ENCODE data around the gene BEX5.
"Not testable (repeated sequence)": the region's sequence is repeated elsewhere in the genome, so short reads cannot be mapped to it uniquely, and the experiment has no call there.

Gene BEX5

DNA sequence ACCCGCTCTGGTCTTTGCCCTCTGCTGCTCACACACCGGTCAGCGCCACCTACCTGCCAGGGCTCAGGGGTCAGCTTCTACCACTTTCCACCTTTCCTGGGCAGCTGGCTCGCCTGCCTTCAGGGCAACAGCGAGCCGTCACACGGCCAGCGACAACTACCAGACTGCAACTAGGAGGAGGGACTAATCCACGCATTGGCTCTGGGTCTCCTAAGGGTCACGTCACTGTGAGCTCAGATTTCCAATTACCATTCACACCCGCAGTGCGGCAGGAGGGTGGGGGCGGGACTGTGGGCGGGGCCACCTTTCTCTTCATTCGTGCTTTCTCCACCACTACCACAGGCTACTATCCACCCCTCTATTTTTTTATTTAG lies at the start of gene BEX5:
Gene BEX5, minus strand, starts transcription at position 172 of the 374 bp plus-strand sequence. CDS start 1,712 bp downstream, outside the sequence.
- no peaks in the 10 kb centered on the region for H3K27me3 ChIP-seq (ENCODE audit: control insufficient read depth, insufficient read depth, low read length)
- H3K36me3 ChIP-seq (ENCODE audit: control insufficient read depth, insufficient read depth, low read length) = no peaks in the 10 kb centered on the region
- H3K9me3 ChIP-seq (ENCODE audit: control insufficient read depth, insufficient read depth, low read length) = no peaks in the 10 kb centered on the region
- DNase-seq (ENCODE audit: low read depth, low spot score) = peak; percentile 50
- WGBS (ENCODE audit: insufficient coverage, insufficient read length) = no CpG with 5 or more reads among the region's 15 CpGs
- H3K27ac ChIP-seq (ENCODE audit: low read length) = no peak within 1 kb of the TSS
- H3K4me1 ChIP-seq (ENCODE audit: control insufficient read depth, insufficient read depth, low read length) = no peaks in the 10 kb centered on the region
- H3K4me3 ChIP-seq (ENCODE audit: low read length) = peak within 1 kb of the TSS; percentile 55; the same call in 1 of the 2 replicates

DNA sequence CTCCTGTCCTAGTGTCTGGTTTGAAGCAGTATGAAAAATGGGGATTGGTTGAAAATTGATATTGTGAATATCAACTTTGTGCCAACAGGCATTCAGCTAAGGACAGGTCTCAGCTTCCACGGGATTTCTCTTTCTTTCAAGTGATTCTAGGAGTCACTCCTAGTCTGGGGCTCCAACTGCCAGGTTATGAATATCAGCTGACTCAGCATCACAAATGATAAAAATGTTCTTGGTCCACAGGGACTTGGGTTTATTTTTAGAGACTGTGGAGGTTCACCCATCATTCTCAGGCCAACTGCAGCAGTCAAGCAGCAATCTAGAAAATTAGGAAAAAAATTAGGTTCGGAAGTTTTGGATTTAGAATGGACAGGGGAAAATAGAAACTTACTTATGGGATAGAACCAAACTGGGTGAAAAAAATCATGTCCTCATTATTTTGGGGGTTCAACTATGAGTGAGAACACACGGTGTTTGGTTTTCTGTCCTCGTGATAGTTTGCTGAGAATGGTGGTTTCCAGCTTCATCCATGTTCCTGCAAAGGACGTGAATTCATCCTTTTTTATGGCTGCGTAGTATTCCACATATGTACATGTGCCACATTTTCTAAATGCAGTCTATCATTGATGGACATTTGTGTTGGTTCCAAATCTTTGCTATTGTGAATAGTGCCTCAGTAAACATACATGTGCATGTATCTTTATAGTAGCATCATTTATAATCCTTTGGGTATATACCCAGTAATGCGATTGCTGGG lies 30.4 kb upstream of the BEX5 start:
- WGBS (ENCODE audit: insufficient coverage, insufficient read length) = no CpG with 5 or more reads among the region's 7 CpGs
- DNase-seq (ENCODE audit: low read depth, low spot score) = no peak
- H3K27me3 ChIP-seq (ENCODE audit: control insufficient read depth, insufficient read depth, low read length) = no peaks in the 10 kb centered on the region
- no peaks in the 10 kb centered on the region for H3K36me3 ChIP-seq (ENCODE audit: control insufficient read depth, insufficient read depth, low read length)
- H3K4me3 ChIP-seq (ENCODE audit: low read length) = no peak overlapping the region
- no peak overlapping the region for H3K27ac ChIP-seq (ENCODE audit: low read length)
- H3K4me1 ChIP-seq (ENCODE audit: control insufficient read depth, insufficient read depth, low read length) = no peaks in the 10 kb centered on the region
- H3K9me3 ChIP-seq (ENCODE audit: control insufficient read depth, insufficient read depth, low read length) = no peaks in the 10 kb centered on the region; the same call in 1 of the 2 replicates

GRCh38 chrX:102154900-102155805 lies 624 bp downstream of the BEX5 start:
- Histone ChIP-seq H3K27me3 (ENCODE audit: control insufficient read depth, insufficient read depth, low read length) (no peaks in the 10 kb centered on the region), H3K9me3 (ENCODE audit: control insufficient read depth, insufficient read depth, low read length) (no peaks in the 10 kb centered on the region), H3K36me3 (ENCODE audit: control insufficient read depth, insufficient read depth, low read length) (no peaks in the 10 kb centered on the region), H3K4me3 (ENCODE audit: low read length) (peak overlapping the region; percentile 55; the same call in 1 of the 2 replicates), H3K4me1 (ENCODE audit: control insufficient read depth, insufficient read depth, low read length) (no peaks in the 10 kb centered on the region), H3K27ac (ENCODE audit: low read length) (no peak overlapping the region)
- DNase-seq (ENCODE audit: low read depth, low spot score) = no peak
- WGBS (ENCODE audit: insufficient coverage, insufficient read length) = no CpG with 5 or more reads among the region's 32 CpGs

DNA sequence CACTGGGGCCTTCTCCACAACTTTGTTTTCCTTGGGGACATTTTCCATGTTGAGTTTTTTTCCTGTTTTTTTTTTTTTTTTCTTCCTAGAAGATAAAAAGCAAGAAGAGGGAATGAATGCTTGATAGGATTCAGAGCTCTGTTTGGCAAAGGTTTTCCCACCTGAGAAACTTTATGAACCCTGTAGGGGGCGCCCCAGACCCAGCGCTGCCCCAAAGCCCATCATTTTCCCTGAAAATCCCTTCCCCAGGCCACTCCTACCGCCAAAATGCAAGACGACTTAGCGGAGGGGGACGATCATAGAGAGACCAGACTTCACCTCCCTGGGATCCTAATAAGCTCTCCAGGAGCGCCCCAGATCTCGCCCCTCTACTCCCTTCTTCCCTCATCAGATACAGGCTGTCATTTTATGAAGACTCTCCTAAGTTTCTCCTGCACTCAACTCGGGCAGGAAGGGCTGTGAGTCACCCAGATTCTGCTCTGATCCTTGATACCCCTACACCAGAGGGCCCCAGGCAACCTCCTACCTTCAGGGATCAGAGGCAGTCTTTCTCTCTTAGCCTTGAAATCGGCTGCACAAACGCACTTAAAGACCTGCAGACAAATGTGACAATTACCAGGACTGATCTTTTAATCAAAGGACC lies 1.4 kb downstream of the BEX5 start:
- H3K4me1 ChIP-seq (ENCODE audit: control insufficient read depth, insufficient read depth, low read length) = no peaks in the 10 kb centered on the region
- no peak overlapping the region for H3K4me3 ChIP-seq (ENCODE audit: low read length)
- no CpG with 5 or more reads among the region's 11 CpGs for WGBS (ENCODE audit: insufficient coverage, insufficient read length)
- no peaks in the 10 kb centered on the region for H3K9me3 ChIP-seq (ENCODE audit: control insufficient read depth, insufficient read depth, low read length)
- DNase-seq (ENCODE audit: low read depth, low spot score) = no peak
- no peak overlapping the region for H3K27ac ChIP-seq (ENCODE audit: low read length)
- no peaks in the 10 kb centered on the region for H3K36me3 ChIP-seq (ENCODE audit: control insufficient read depth, insufficient read depth, low read length)
- H3K27me3 ChIP-seq (ENCODE audit: control insufficient read depth, insufficient read depth, low read length) = no peaks in the 10 kb centered on the region

GRCh38 chrX:102142274-102142673 lies 13.5 kb downstream of the BEX5 start, which contains the start of gene TCEAL6:
Gene TCEAL6 (minus strand): TSS chrX:102142481.
- H3K9me3 ChIP-seq (ENCODE audit: control insufficient read depth, insufficient read depth, low read length); H3K27me3 ChIP-seq (ENCODE audit: control insufficient read depth, insufficient read depth, low read length): not testable (repeated sequence)
- WGBS (ENCODE audit: insufficient coverage, insufficient read length) = no CpG with 5 or more reads among the region's 31 CpGs

GRCh38 chrX:102141631-102142030 lies 14.1 kb downstream of the BEX5 start:
- H3K9me3 ChIP-seq (ENCODE audit: control insufficient read depth, insufficient read depth, low read length); DNase-seq (ENCODE audit: low read depth, low spot score); H3K4me1 ChIP-seq (ENCODE audit: control insufficient read depth, insufficient read depth, low read length); H3K36me3 ChIP-seq (ENCODE audit: control insufficient read depth, insufficient read depth, low read length); H3K27ac ChIP-seq (ENCODE audit: low read length); H3K4me3 ChIP-seq (ENCODE audit: low read length); H3K27me3 ChIP-seq (ENCODE audit: control insufficient read depth, insufficient read depth, low read length): not testable (repeated sequence)
- WGBS (ENCODE audit: insufficient coverage, insufficient read length) = no CpG with 5 or more reads among the region's 19 CpGs

More at GRCh38 chrX:102142274-102142673, 13.5 kb downstream of the BEX5 start, which contains the start of gene TCEAL6:
- H3K4me3 ChIP-seq (ENCODE audit: low read length); H3K36me3 ChIP-seq (ENCODE audit: control insufficient read depth, insufficient read depth, low read length); H3K4me1 ChIP-seq (ENCODE audit: control insufficient read depth, insufficient read depth, low read length); H3K27ac ChIP-seq (ENCODE audit: low read length); DNase-seq (ENCODE audit: low read depth, low spot score): not testable (repeated sequence)

GRCh38 chrX:102140876-102141275 lies 14.9 kb downstream of the BEX5 start:
- DNase-seq (ENCODE audit: low read depth, low spot score); H3K36me3 ChIP-seq (ENCODE audit: control insufficient read depth, insufficient read depth, low read length); H3K4me1 ChIP-seq (ENCODE audit: control insufficient read depth, insufficient read depth, low read length); H3K27ac ChIP-seq (ENCODE audit: low read length); H3K4me3 ChIP-seq (ENCODE audit: low read length); H3K9me3 ChIP-seq (ENCODE audit: control insufficient read depth, insufficient read depth, low read length); H3K27me3 ChIP-seq (ENCODE audit: control insufficient read depth, insufficient read depth, low read length): not testable (repeated sequence)
- WGBS (ENCODE audit: insufficient coverage, insufficient read length) = no CpG with 5 or more reads among the region's 16 CpGs

- Histone ChIP-seq H3K9me3 (ENCODE audit: control insufficient read depth, insufficient read depth, low read length) (no peaks in the 10 kb centered on the region), H3K27ac (ENCODE audit: low read length) (no peak overlapping the region), H3K36me3 (ENCODE audit: control insufficient read depth, insufficient read depth, low read length) (no peaks in the 10 kb centered on the region), H3K4me1 (ENCODE audit: control insufficient read depth, insufficient read depth, low read length) (no peaks in the 10 kb centered on the region), H3K4me3 (ENCODE audit: low read length) (no peak overlapping the region), H3K27me3 (ENCODE audit: control insufficient read depth, insufficient read depth, low read length) (no peaks in the 10 kb centered on the region)
- no peak for DNase-seq (ENCODE audit: low read depth, low spot score)
- WGBS (ENCODE audit: insufficient coverage, insufficient read length) = no CpG with 5 or more reads among the region's 4 CpGs
Measured at GRCh38 chrX:102138064-102138463, 17.7 kb downstream of the BEX5 start.

- H3K9me3 ChIP-seq (ENCODE audit: control insufficient read depth, insufficient read depth, low read length) = no peaks in the 10 kb centered on the region
- no peaks in the 10 kb centered on the region for H3K36me3 ChIP-seq (ENCODE audit: control insufficient read depth, insufficient read depth, low read length)
- H3K27ac ChIP-seq (ENCODE audit: low read length) = no peak overlapping the region
- DNase-seq (ENCODE audit: low read depth, low spot score) = no peak
- no peak overlapping the region for H3K4me3 ChIP-seq (ENCODE audit: low read length)
- no CpG with 5 or more reads among the region's 1 CpG for WGBS (ENCODE audit: insufficient coverage, insufficient read length)
- no peaks in the 10 kb centered on the region for H3K4me1 ChIP-seq (ENCODE audit: control insufficient read depth, insufficient read depth, low read length)
- H3K27me3 ChIP-seq (ENCODE audit: control insufficient read depth, insufficient read depth, low read length) = no peaks in the 10 kb centered on the region
Measured at GRCh38 chrX:102129473-102129872, 26.3 kb downstream of the BEX5 start.

- no peaks in the 10 kb centered on the region for H3K27me3 ChIP-seq (ENCODE audit: control insufficient read depth, insufficient read depth, low read length)
- WGBS (ENCODE audit: insufficient coverage, insufficient read length) = no CpG with 5 or more reads among the region's 8 CpGs
- no peak overlapping the region for H3K4me3 ChIP-seq (ENCODE audit: low read length)
- H3K36me3 ChIP-seq (ENCODE audit: control insufficient read depth, insufficient read depth, low read length) = no peaks in the 10 kb centered on the region
- DNase-seq (ENCODE audit: low read depth, low spot score) = no peak
- no peak overlapping the region for H3K27ac ChIP-seq (ENCODE audit: low read length)
- no peaks in the 10 kb centered on the region for H3K4me1 ChIP-seq (ENCODE audit: control insufficient read depth, insufficient read depth, low read length)
- no peaks in the 10 kb centered on the region for H3K9me3 ChIP-seq (ENCODE audit: control insufficient read depth, insufficient read depth, low read length)
Measured at GRCh38 chrX:102126863-102127262, 28.9 kb downstream of the BEX5 start.
